Right lobe of liver (tissue), 4 donors: ENCODE measurements around the gene AOX1.

Experiments
- CTCF ChIP-seq, 4 donors: fragments of 200-600 bp in 3 of 4; fragments of 450-650 bp in 1 of 4; IDR thresholded peaks; one replicate each; pipeline versions ENCODE4 v1.5.1 to v1.8.0; 2016 to 2022; ENCODE audit warnings: antibody characterized with exemption in 4 of 4, mild to moderate bottlenecking in 2 of 4
- POLR2A ChIP-seq: fragments of 450-650 bp; IDR thresholded peaks from one replicate; pipeline ENCODE4 v1.6.1; 2017; ENCODE audit warnings: antibody characterized with exemption, mild to moderate bottlenecking
- donor health status: DM: no; HTN: no; CAD: no.
- donor health status: DM: no; HTN: no; CAD: no.
- donor health status: DM: no; HTN: yes; CAD: no.

- no peak for TF ChIP-seq CTCF (IDR thresholded peaks at IDR 0.05)
- no peak for TF ChIP-seq POLR2A
Observed at GRCh38 chr2:200653021-200653420, 67.2 kb downstream of the AOX1 start.
